Measurements from ENCODE around the gene PTPRCAP. TPM values are rescaled to one million over a fixed set of nuclear protein-coding genes. Genes with fewer than 3 reads are reported as not detected.

The PTPRCAP gene
- total and polyA plus RNA-seq, 4 donors = 2.9 to 6.2 (median 4.5) TPM

GRCh38 chr11:67463680-67464410 is 26.4 kb upstream of the PTPRCAP start:
- WGBS = 69% methylated on average over 20 of the region's 20 CpGs
- Histone ChIP-seq H3K27me3 (ENCODE audit: control insufficient read depth in 4 of 4, insufficient read depth in 4 of 4, low read length in 3 of 4) (no peaks in the 10 kb centered on the region), H3K9me3 (ENCODE audit: control insufficient read depth in 4 of 4, low read length in 3 of 4) (no peaks in the 10 kb centered on the region), H3K9ac (ENCODE audit: low read depth in 1 of 2, low read length in 2 of 2) (no peak overlapping the region), H3K27ac (ENCODE audit: low read depth in 1 of 2, low read length in 2 of 2) (peak overlapping the region; percentile 73 to 95), H3K36me3 (ENCODE audit: control insufficient read depth in 4 of 4, insufficient read depth in 3 of 4, low read depth in 1 of 4, low read length in 3 of 4) (no peaks in the 10 kb centered on the region), H3K4me3 (ENCODE audit: low read depth in 1 of 3, low read length in 3 of 3) (peak overlapping the region in 2 of 3 donors; percentile 26 to 82), H3K4me1 (ENCODE audit: control insufficient read depth in 4 of 4, insufficient read depth in 4 of 4, low read length in 3 of 4) (peaks cover 19 to 40% (median 30%) of the 10 kb centered on the region in 4 donors)
- DNase-seq (ENCODE audit: low spot score) = no peak
- TF ChIP-seq EGR1 (IDR thresholded peaks at IDR 0.05; ENCODE audit: low read depth in 2 of 2) = no peak
- TF ChIP-seq JUND (IDR thresholded peaks at IDR 0.05) = peak in 1 of 2 donors; percentile 78
- no peak for TF ChIP-seq SP1 (IDR thresholded peaks at IDR 0.05)
- TF ChIP-seq HNF4A (conservative IDR thresholded peaks at IDR 0.05) = no peak

DNA sequence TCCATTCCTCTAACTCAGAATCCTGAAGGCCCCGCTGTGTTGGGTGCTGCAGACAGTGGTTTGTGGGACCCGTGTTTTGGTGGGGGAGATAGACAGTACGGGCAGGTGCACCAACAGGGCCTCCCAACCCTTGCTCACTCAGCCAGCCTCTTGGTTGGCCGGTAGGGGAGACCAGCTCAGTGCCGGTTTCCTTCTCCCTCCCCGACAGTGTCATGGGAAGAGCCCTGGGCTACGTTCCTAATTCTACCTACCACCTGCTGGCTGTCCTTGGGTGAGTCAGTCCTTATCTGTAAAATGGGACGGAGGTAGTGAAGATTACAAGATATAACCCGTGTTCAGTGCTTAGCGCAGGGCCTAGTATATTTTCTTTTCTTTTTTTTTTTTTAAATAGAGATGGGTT is 25.7 kb upstream of the PTPRCAP start:
- Histone ChIP-seq H3K4me3 (ENCODE audit: low read depth in 1 of 3, low read length in 3 of 3) (no peak overlapping the region), H3K27me3 (ENCODE audit: control insufficient read depth in 4 of 4, insufficient read depth in 4 of 4, low read length in 3 of 4) (no peaks in the 10 kb centered on the region), H3K9ac (ENCODE audit: low read depth in 1 of 2, low read length in 2 of 2) (no peak overlapping the region), H3K9me3 (ENCODE audit: control insufficient read depth in 4 of 4, low read length in 3 of 4) (no peaks in the 10 kb centered on the region), H3K27ac (ENCODE audit: low read depth in 1 of 2, low read length in 2 of 2) (no peak overlapping the region), H3K36me3 (ENCODE audit: control insufficient read depth in 4 of 4, insufficient read depth in 3 of 4, low read depth in 1 of 4, low read length in 3 of 4) (no peaks in the 10 kb centered on the region), H3K4me1 (ENCODE audit: control insufficient read depth in 4 of 4, insufficient read depth in 4 of 4, low read length in 3 of 4) (peaks cover 15 to 35% (median 28%) of the 10 kb centered on the region in 4 donors)
- WGBS = 97% methylated on average over 10 of the region's 10 CpGs
- TF ChIP-seq RAD21 (IDR thresholded peaks at IDR 0.05) (no peak), TAF1 (conservative IDR thresholded peaks at IDR 0.05) (no peak), YY1 (IDR thresholded peaks at IDR 0.05) (no peak), SP1 (IDR thresholded peaks at IDR 0.05) (no peak), ATF3 (IDR thresholded peaks at IDR 0.05) (no peak), NR2F2 (IDR thresholded peaks at IDR 0.05) (no peak), RXRA (IDR thresholded peaks at IDR 0.05) (no peak)
- no peak for DNase-seq (ENCODE audit: low spot score)

DNA sequence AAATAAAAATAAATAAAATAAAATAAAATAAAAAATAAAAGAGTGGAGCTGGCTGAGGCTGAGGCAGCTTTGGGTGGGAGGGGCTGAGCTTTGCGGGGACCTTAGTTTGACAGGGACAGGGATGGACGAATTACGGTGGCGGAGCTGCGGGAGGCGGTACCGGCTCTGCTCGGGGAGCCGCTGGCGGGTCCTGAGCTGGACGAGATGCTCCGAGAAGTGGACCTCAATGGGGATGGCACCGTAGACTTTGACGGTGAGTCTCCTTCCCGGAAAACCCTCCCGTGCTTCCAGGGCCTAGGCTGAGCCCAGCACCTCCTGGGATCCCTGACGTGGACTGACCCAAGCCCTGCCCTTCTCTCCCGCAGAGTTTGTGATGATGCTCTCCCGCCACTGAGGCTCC is 20.8 kb upstream of the PTPRCAP start:
- H3K4me3 ChIP-seq (ENCODE audit: low read depth in 1 of 3, low read length in 3 of 3) = no peak overlapping the region
- no peaks in the 10 kb centered on the region for H3K27me3 ChIP-seq (ENCODE audit: control insufficient read depth in 4 of 4, insufficient read depth in 4 of 4, low read length in 3 of 4)
- H3K27ac ChIP-seq (ENCODE audit: low read depth in 1 of 2, low read length in 2 of 2) = no peak overlapping the region
- H3K36me3 ChIP-seq (ENCODE audit: control insufficient read depth in 4 of 4, insufficient read depth in 3 of 4, low read depth in 1 of 4, low read length in 3 of 4) = no peaks in the 10 kb centered on the region
- no peak overlapping the region for H3K9ac ChIP-seq (ENCODE audit: low read depth in 1 of 2, low read length in 2 of 2)
- TF ChIP-seq SP1 (IDR thresholded peaks at IDR 0.05) = no peak
- TF ChIP-seq EGR1 (IDR thresholded peaks at IDR 0.05; ENCODE audit: low read depth in 2 of 2) = no peak
- TF ChIP-seq, protein P1, sequence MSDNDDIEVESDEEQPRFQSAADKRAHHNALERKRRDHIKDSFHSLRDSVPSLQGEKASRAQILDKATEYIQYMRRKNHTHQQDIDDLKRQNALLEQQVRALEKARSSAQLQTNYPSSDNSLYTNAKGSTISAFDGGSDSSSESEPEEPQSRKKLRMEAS (IDR thresholded peaks at IDR 0.05) = no peak
- TF ChIP-seq HNF4A (conservative IDR thresholded peaks at IDR 0.05) = no peak
- TF ChIP-seq ATF3 (IDR thresholded peaks at IDR 0.05) = no peak
- TF ChIP-seq, protein P2, sequence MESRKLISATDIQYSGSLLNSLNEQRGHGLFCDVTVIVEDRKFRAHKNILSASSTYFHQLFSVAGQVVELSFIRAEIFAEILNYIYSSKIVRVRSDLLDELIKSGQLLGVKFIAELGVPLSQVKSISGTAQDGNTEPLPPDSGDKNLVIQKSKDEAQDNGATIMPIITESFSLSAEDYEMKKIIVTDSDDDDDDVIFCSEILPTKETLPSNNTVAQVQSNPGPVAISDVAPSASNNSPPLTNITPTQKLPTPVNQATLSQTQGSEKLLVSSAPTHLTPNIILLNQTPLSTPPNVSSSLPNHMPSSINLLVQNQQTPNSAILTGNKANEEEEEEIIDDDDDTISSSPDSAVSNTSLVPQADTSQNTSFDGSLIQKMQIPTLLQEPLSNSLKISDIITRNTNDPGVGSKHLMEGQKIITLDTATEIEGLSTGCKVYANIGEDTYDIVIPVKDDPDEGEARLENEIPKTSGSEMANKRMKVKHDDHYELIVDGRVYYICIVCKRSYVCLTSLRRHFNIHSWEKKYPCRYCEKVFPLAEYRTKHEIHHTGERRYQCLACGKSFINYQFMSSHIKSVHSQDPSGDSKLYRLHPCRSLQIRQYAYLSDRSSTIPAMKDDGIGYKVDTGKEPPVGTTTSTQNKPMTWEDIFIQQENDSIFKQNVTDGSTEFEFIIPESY (IDR thresholded peaks at IDR 0.05) = no peak
- TF ChIP-seq RXRA (IDR thresholded peaks at IDR 0.05) = no peak
- TF ChIP-seq JUND (IDR thresholded peaks at IDR 0.05) = no peak
- no peak for TF ChIP-seq FOXA2 (IDR thresholded peaks at IDR 0.05)
- no peak for TF ChIP-seq TAF1 (conservative IDR thresholded peaks at IDR 0.05)
- no peak for TF ChIP-seq FOXA1 (IDR thresholded peaks at IDR 0.05)
- TF ChIP-seq YY1 (IDR thresholded peaks at IDR 0.05) = no peak
- no peak for TF ChIP-seq GABPA (IDR thresholded peaks at IDR 0.05 in 1 of 2, conservative IDR thresholded peaks at IDR 0.05 in 1 of 2)
- no peak for TF ChIP-seq HNF4G (IDR thresholded peaks at IDR 0.05)
- no peak for TF ChIP-seq RAD21 (IDR thresholded peaks at IDR 0.05)
- WGBS = 92% methylated on average over 19 of the region's 19 CpGs
- H3K4me1 ChIP-seq (ENCODE audit: control insufficient read depth in 4 of 4, insufficient read depth in 4 of 4, low read length in 3 of 4) = no peaks in the 10 kb centered on the region
- no peak for DNase-seq (ENCODE audit: low spot score)
- H3K9me3 ChIP-seq (ENCODE audit: control insufficient read depth in 4 of 4, low read length in 3 of 4) = no peaks in the 10 kb centered on the region

Measured in liver (tissue), 9 donors.